ENCODE measurements around the gene GLS.

- TF ChIP-seq CTCF (conservative IDR thresholded peaks at IDR 0.05; ENCODE audit: low read length), result no peak
- TF ChIP-seq EZH2phosphoT487 (IDR thresholded peaks at IDR 0.05; ENCODE audit: borderline replicate concordance), result no peak
These were observed 109.5 kb downstream of the GLS start for GRCh38 chr2:190990132-190990531.

Data from Loucy (cell line).